Stimulated activated CD4-positive, alpha-beta T cell treated with anti-CD3 and anti-CD28 coated beads, Interleukin-2, amount 100 ng/mL, for 24 hours (primary cell): ENCODE results near the gene ATP5PD.

Source experiments
- DNase-seq, 2 donors: peaks; one replicate each; pipeline ENCODE4 v3.0.0-alpha.2; 2020

ATP5PD gene

GRCh38 chr17:75046407-75047289 is at the start of gene ATP5PD, which contains the start of gene KCTD2:
TSS of gene ATP5PD (minus strand) at chr17:75046969. CDS start at chr17:75042650, 4,319 bp downstream.
TSS of gene KCTD2 (plus strand) at chr17:75047225. CDS start at chr17:75047251, 26 bp downstream.
- DNase-seq: peak; percentile 96

- DNase-seq: no peak
Measured at GRCh38 chr17:75096082-75096625, 49.4 kb upstream of the ATP5PD start.

GRCh38 chr17:75094871-75095399 is 48.2 kb upstream of the ATP5PD start:
- DNase-seq: no peak

- DNase-seq: no peak
Measured at GRCh38 chr17:75093548-75094158, 46.9 kb upstream of the ATP5PD start.

- no peak for DNase-seq
Measured at GRCh38 chr17:75091855-75092327, 45.1 kb upstream of the ATP5PD start.

GRCh38 chr17:75090871-75091854 is 44.4 kb upstream of the ATP5PD start:
- no peak for DNase-seq

GRCh38 chr17:75088465-75089417 is 42.0 kb upstream of the ATP5PD start:
- no peak for DNase-seq

GRCh38 chr17:75087558-75088453 is 41.0 kb upstream of the ATP5PD start, which contains the start of gene SLC16A5:
TSS of gene SLC16A5 (plus strand) at chr17:75087954. CDS start at chr17:75093637, 5,683 bp downstream.
- peak; percentile 46 to 62 for DNase-seq

- no peak for DNase-seq
Measured at GRCh38 chr17:75087182-75087557, 40.4 kb upstream of the ATP5PD start.

GRCh38 chr17:75086496-75087181 is 39.9 kb upstream of the ATP5PD start:
- no peak for DNase-seq

- DNase-seq: no peak
Measured at GRCh38 chr17:75084039-75084660, 37.4 kb upstream of the ATP5PD start.

GRCh38 chr17:75082683-75083082 is 35.9 kb upstream of the ATP5PD start:
- DNase-seq: no peak

- no peak for DNase-seq
Measured at GRCh38 chr17:75081611-75082540, 35.1 kb upstream of the ATP5PD start.

- DNase-seq: no peak
Measured at GRCh38 chr17:75079023-75079373, 32.2 kb upstream of the ATP5PD start.

- DNase-seq: no peak
Measured at GRCh38 chr17:75078284-75079022, 31.7 kb upstream of the ATP5PD start.

- DNase-seq: peak; percentile 56 to 63
Measured at GRCh38 chr17:75077496-75078283, 30.9 kb upstream of the ATP5PD start.
